T-helper 17 cell (primary cell): ENCODE measurements around the gene SLC9A1. TPM values are rescaled to one million over a fixed set of nuclear protein-coding genes. Genes with fewer than 3 reads are reported as not detected.

Experiments
- ATAC-seq: fragments of 150-1000 bp; cut with Tn5 transposase; 2 replicates; pipeline ENCODE4 v1.10.0; 2021; ENCODE audit warnings: mild to moderate bottlenecking, moderate library complexity
- DNase-seq, 3 donors: peaks; one replicate each; pipeline versions ENCODE4 v3.0.0 to v3.0.0-alpha.2; 2020 to 2021
- H3K9me3 ChIP-seq: one replicate; pipeline ENCODE4 v1.7.0; 2013; ENCODE audit warnings: low read length, mild to moderate bottlenecking; ENCODE audit not compliant: control insufficient read depth, poor library complexity, severe bottlenecking
- H3K27ac Mint-ChIP-seq: one replicate; pipeline ENCODE4 v1.8.0; 2022; ENCODE audit warnings: mild to moderate bottlenecking, moderate library complexity, mixed read lengths
- H3K27me3 Mint-ChIP-seq: one replicate; pipeline ENCODE4 v1.8.0; 2022; ENCODE audit warnings: mixed read lengths
- H3K36me3 Mint-ChIP-seq: one replicate; pipeline ENCODE4 v1.8.0; 2022; ENCODE audit warnings: low read depth, mixed read lengths
- H3K4me1 Mint-ChIP-seq: one replicate; pipeline ENCODE4 v1.8.0; 2022; ENCODE audit warnings: mild to moderate bottlenecking, mixed read lengths
- H3K4me3 Mint-ChIP-seq: one replicate; pipeline ENCODE4 v1.8.0; 2022; ENCODE audit warnings: mild to moderate bottlenecking, moderate library complexity, mixed read lengths
- total RNA-seq, 4 donors: library from RNA in 2 of 4; stranded (reverse) in 2 of 4; gene quantifications; one replicate each; pipeline ENCODE4 v1.2.3 and lab custom pipeline; 2022 to 2026

SLC9A1 gene
- total RNA-seq, 2 donors from 2014 or later: 21.4 to 30.4 TPM

DNA sequence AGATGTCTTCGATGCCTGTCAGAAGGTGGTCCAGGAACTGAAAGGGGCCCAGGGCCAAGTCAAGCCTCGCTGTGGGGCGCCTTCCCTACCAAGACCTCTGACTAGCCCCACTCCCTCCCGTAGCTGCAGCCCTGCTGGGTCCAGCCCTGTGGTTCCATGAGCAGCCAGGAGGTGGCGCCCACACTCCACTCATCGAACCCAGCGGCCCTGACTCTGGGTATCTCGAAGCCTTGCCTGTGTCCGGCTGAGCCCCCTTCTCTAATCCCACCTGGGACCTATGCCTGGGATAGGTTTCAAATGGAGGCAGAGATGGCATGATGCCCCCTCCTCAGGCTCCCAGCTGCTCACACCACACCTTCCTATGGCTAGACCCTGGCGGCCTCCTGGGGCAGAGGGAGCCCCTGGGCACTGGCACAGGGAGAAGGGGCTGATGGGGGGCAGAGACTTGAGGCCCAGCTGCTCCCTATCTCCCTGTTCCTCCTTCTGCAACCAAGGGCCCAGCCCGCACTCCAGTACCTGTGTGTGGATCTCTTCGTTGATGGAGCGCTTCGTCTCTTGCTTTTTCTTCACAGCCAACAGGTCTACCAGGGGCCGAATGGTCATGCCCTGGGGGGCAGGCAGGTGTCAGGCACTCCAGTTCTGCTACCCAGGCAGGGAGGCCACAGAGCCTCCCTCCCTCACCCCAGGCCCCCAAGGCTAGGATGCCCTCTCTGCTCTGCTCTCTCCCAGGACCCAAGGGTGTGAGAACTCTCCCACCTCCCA is 52.0 kb downstream of the SLC9A1 start:
- no peaks in the 10 kb centered on the region for H3K27me3 Mint-ChIP-seq
- H3K27ac Mint-ChIP-seq: peak overlapping the region; percentile 34
- H3K9me3 ChIP-seq: no peaks in the 10 kb centered on the region
- peaks cover 6% of the 10 kb centered on the region for H3K4me1 Mint-ChIP-seq
- peak; percentile 60 to 80 (median 64) for DNase-seq
- H3K36me3 Mint-ChIP-seq: peaks cover 5% of the 10 kb centered on the region
- peak overlapping the region; percentile 55 for H3K4me3 Mint-ChIP-seq
- ATAC-seq: peak; percentile 84

DNA sequence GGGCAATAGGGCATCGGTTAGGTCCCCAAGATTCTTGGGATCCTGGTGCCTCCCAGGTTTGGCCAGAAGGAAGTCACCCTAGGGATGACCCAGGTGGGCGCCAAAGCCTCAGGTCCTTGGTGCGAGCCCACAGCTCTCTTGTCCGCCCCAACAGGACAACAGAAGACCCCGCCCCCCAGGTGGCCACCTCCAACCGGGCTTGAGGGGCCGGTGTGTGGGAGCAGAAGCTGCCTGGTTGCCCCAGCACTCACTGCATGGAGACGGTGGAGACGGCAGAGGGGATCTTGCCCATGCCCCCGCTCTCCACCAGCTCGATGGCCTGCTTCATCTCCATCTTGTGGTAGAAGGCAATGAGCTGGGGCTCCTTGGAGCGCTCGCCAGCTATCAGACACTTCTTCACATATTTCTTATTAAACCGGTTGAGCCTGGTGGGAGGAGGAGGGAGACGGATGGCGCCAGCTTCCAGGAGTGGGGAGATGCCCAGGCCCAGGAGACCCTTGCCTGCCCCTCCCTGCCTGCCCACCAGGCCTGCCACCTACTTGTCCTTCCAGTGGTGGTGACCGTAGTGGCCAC is 52.7 kb downstream of the SLC9A1 start:
- Mint-ChIP-seq H3K27ac (no peak overlapping the region), H3K4me1 (peaks cover 6% of the 10 kb centered on the region), H3K27me3 (no peaks in the 10 kb centered on the region)

DNA sequence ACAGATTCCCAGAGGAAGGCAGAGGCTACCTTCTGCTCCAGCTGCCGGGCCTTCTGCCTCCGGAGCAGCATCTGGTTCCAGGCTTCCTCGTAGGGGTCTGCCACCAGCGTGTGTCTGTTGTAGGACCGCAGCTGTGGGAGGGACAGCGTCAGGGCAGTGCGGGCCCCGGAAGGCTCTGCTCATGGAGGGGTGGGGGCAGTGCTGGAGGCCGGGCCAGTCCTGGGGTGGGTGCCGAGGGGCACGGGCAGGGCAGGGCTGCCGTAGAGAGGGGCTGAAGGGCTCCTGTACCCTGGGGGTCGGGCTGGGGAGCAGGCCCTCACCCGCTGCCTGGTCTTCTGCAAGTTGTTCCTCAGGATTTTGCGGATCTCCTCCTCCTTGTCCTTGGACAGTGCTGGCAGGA is 53.2 kb downstream of the SLC9A1 start:
- DNase-seq: no peak
- peaks cover 6% of the 10 kb centered on the region for H3K4me1 Mint-ChIP-seq
- ATAC-seq: no peak
- no peaks in the 10 kb centered on the region for H3K9me3 ChIP-seq
- H3K36me3 Mint-ChIP-seq: peaks cover 2% of the 10 kb centered on the region
- no peak overlapping the region for H3K27ac Mint-ChIP-seq
- H3K4me3 Mint-ChIP-seq: no peak overlapping the region
- no peaks in the 10 kb centered on the region for H3K27me3 Mint-ChIP-seq

More for the DNA sequence above, 52.7 kb downstream of the SLC9A1 start:
- no peaks in the 10 kb centered on the region for H3K9me3 ChIP-seq
- Mint-ChIP-seq H3K4me3 (no peak overlapping the region), H3K36me3 (peaks cover 4% of the 10 kb centered on the region)
- DNase-seq: no peak
- ATAC-seq: no peak

DNA sequence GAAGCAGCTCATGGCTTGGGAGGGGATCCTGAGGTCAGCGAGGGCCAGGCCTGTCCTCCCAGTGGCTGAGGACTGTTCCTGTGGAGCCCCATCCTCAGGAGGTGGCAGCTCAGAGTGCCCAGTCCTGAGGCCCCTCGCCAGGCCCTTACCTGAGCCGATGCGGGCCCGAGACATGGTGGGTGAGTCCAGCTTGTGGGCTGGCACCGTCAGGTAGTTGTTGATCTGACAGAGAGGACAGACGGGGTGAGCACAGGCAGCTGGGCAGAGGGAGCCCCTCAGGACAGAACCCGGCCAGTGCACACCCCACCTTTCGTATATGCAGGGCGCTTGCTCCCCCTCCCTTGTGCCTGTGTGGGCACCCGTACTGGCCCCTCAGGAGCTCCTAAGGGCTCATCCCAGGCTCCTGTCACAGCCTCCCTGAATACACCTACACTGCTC is 53.9 kb downstream of the SLC9A1 start:
- no peaks in the 10 kb centered on the region for H3K9me3 ChIP-seq
- no peaks in the 10 kb centered on the region for H3K27me3 Mint-ChIP-seq
- peaks cover 6% of the 10 kb centered on the region for H3K4me1 Mint-ChIP-seq
- peaks cover 2% of the 10 kb centered on the region for H3K36me3 Mint-ChIP-seq
- DNase-seq (no peak), ATAC-seq (no peak)
- H3K4me3 Mint-ChIP-seq: no peak overlapping the region
- no peak overlapping the region for H3K27ac Mint-ChIP-seq

DNA sequence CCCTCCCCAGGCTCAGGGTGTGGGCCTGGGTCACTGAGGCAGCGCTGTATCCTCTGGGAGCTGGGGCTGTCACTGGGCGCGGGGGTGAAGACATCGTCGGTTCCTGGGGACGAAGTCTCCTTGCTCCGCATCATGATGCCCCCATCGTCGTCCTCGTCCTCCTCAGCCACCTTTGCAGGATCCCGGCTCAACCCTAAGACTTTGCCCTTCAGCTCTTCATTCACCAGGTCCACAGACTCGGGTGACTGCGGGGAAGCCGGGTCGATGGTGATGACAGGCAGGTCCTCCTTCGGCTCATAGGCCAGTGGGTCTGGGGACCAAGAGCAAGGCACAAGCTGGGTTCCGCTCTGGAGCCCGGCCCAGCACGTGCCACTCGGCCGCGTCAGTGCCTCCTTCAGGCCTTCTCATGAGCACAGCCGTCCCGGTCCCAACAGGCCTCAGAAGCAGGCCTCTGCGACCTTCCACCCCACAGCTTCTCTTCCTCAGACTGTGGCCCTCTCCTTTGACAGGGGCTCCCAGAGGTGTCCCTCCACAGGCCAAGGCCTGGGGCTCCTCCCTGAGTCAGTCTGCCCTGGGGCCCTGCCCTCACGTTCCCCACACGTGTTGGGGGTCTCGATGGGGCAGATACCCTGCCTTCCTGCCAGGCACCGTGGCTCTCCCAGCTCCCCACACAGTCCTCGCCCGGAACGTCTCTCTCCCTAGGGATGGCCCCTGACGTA is 54.4 kb downstream of the SLC9A1 start:
- Mint-ChIP-seq H3K4me3 (no peak overlapping the region), H3K4me1 (peaks cover 6% of the 10 kb centered on the region), H3K27ac (no peak overlapping the region), H3K36me3 (no peaks in the 10 kb centered on the region), H3K27me3 (no peaks in the 10 kb centered on the region)
- H3K9me3 ChIP-seq: no peaks in the 10 kb centered on the region
- ATAC-seq: no peak
- no peak for DNase-seq

DNA sequence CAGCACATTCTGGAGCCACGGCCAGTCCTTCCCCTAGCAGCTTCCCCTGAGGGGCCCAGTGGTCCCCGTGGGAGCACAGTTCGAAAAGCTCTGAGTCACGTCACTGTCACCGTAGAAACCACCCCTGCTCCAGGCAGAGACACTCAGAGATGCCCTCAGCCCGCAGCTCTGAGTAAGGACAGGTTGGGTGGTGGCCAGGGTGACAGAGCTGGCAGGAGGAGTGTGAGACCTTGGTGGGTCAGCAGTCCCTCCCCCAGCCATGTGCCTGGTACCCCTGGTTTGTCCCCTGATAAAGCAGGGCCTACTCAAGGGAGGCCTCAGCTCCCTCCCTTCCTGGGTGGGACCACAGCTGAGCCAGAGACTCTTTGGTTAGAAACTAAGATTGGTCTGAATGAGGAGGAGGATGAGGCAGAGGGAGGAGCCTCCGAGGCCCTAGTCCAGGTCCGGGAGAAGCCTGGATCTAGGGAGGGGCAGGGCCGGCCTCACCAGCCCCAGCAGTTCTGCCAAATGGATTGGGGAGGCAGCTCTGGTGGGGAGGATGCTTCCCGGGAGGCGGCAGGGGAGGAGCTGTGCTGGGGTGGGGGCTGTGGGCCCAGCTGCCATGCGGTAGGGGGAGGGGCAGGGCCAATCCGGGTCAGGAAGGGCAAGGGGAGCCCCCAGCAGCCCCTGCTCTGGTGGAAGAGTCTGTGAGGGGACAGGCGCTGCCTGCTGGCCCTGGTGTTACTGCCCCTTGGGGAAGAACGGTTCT is 55.2 kb downstream of the SLC9A1 start:
- H3K27me3 Mint-ChIP-seq: no peaks in the 10 kb centered on the region
- DNase-seq (no peak), ATAC-seq (peak; percentile 24)
- H3K9me3 ChIP-seq: no peaks in the 10 kb centered on the region
- H3K4me3 Mint-ChIP-seq: no peak overlapping the region
- no peaks in the 10 kb centered on the region for H3K36me3 Mint-ChIP-seq
- peak overlapping the region; percentile 80 for H3K27ac Mint-ChIP-seq
- peaks cover 6% of the 10 kb centered on the region for H3K4me1 Mint-ChIP-seq

DNA sequence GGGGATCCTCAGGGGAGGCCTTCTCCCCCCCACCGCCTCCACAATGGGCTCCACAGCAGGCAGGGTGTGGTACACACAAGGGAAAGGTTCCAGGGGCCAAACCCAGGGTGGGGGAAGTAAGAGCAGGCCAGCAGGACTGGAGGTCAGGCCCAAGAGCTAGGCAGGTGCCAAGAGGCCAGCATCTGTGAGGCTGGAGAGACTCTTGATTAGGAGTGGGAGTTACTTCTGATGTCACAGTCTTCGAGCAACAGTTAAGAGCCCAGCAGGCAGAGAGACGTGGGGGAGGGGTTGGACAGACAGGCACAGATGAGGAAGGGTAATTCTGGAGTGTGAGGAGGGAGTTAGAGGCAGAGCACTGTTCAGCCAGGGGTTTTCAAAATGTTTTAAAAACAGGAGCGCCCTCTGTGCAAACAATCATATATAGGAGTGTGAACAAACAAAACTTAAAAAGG is 55.8 kb downstream of the SLC9A1 start:
- H3K9me3 ChIP-seq: no peaks in the 10 kb centered on the region
- ATAC-seq: no peak
- Mint-ChIP-seq H3K36me3 (no peaks in the 10 kb centered on the region), H3K27me3 (no peaks in the 10 kb centered on the region), H3K4me3 (no peak overlapping the region), H3K27ac (peak overlapping the region; percentile 80), H3K4me1 (peaks cover 6% of the 10 kb centered on the region)
- DNase-seq: no peak

DNA sequence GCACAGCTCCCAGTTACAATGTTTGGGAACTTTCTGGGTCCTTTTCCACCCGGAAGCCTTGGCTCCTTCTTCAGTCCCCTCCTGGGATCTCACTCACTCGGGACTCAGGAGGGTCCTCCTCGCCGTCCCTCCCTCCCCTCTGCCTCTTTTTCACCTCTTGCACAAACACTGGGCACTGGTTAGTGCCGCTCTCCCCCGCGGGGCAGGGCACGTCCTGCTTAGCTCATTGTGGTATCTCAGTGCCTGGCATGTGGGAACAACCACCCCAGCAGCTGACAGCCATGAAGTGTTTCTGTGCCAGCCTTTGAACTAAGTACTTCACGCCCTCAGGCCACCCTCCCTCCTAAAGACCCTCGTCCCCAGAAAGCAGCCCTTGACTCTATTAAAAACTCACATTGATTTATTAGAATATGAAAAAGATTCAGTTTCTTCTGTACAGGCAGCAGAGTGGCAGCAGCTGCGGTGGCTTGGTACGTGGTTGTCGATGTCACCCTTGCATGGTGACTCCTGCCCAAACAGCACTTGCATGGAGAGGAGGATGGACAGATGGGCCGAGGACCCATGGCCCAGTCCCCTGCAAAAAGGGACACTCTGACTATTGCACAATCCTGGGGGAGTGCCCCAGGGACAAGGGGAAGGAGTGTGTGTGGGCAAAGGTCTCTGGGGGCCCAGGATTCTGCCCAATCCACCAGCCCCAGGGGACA is 56.3 kb downstream of the SLC9A1 start:
- H3K27ac Mint-ChIP-seq: peak overlapping the region; percentile 80
- H3K36me3 Mint-ChIP-seq: no peaks in the 10 kb centered on the region
- DNase-seq (no peak), ATAC-seq (no peak)
- H3K4me3 Mint-ChIP-seq: peak overlapping the region; percentile 49
- no peaks in the 10 kb centered on the region for H3K27me3 Mint-ChIP-seq
- H3K4me1 Mint-ChIP-seq: peaks cover 6% of the 10 kb centered on the region
- H3K9me3 ChIP-seq: no peaks in the 10 kb centered on the region

DNA sequence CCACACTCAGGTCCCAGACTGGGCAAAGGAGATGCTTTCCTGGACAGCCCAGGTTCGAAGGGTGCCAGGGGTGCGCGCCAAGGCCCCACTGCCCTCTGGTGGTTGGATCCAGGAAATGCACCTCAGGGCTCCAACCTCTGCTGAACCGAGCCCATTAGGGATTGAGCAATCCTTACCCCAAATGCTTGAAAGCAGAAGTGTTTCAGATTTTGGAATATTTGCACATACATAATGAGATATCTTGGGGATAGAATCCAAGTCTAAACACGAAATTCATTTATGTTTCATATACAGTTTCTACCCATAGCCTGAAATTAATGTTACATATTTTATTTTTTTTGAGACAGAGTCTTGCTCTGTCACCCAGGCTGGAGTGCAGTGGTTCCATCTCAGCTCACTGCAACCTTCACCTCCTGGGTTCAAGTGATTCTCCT is 57.4 kb downstream of the SLC9A1 start:
- Mint-ChIP-seq H3K27ac (no peak overlapping the region), H3K4me3 (no peak overlapping the region), H3K36me3 (no peaks in the 10 kb centered on the region), H3K27me3 (no peaks in the 10 kb centered on the region), H3K4me1 (peaks cover 4% of the 10 kb centered on the region)
- DNase-seq: peak; percentile 47 to 66 (median 56)
- no peaks in the 10 kb centered on the region for H3K9me3 ChIP-seq
- ATAC-seq: peak; percentile 90

DNA sequence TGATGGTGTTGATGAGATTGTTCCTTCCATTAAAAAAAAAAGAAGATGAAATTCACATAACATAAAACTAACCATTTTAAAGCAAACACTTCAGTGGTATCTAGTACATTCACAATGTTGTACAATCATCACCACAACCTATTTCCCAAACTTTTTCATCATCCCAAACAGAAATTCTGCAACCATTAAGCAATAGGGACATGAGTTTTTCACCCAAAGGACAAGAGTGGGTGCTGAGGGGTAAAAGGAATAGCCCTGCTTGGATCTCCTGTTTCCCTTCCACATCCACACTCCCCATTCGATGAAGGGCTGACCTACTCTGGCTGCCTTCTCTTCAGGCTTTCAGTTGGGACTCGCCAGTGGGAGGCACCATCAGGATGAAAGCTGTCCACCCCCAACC is 59.3 kb downstream of the SLC9A1 start:
- H3K36me3 Mint-ChIP-seq: no peaks in the 10 kb centered on the region
- H3K27me3 Mint-ChIP-seq: peaks cover 5% of the 10 kb centered on the region
- ATAC-seq (no peak), DNase-seq (no peak)
- no peaks in the 10 kb centered on the region for H3K9me3 ChIP-seq
- H3K4me1 Mint-ChIP-seq: peaks cover 4% of the 10 kb centered on the region
- H3K4me3 Mint-ChIP-seq: no peak overlapping the region
- H3K27ac Mint-ChIP-seq: no peak overlapping the region

DNA sequence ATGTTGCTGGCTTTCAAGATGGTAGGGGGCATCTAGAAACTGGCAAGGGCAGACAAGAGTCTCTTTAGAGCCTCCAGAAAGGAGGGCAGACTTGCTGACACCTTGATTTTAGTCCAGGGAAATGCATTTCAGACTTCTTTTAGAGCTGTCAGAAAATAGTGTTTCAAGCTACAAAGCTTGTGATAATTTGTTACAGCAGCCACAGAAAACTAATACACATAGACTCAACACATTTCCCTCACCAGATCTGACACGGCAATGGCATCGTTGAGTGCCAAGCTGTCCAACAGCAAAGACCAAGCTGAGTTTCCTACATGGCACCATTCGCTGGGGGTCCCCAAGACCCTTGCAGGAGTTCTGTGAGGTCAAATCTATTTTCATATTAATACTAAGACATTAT is 62.0 kb downstream of the SLC9A1 start:
- H3K4me1 Mint-ChIP-seq: no peaks in the 10 kb centered on the region
- no peak for DNase-seq
- no peaks in the 10 kb centered on the region for H3K9me3 ChIP-seq
- no peaks in the 10 kb centered on the region for H3K36me3 Mint-ChIP-seq
- peaks cover 11% of the 10 kb centered on the region for H3K27me3 Mint-ChIP-seq
- no peak overlapping the region for H3K27ac Mint-ChIP-seq
- no peak overlapping the region for H3K4me3 Mint-ChIP-seq
- ATAC-seq: no peak

DNA sequence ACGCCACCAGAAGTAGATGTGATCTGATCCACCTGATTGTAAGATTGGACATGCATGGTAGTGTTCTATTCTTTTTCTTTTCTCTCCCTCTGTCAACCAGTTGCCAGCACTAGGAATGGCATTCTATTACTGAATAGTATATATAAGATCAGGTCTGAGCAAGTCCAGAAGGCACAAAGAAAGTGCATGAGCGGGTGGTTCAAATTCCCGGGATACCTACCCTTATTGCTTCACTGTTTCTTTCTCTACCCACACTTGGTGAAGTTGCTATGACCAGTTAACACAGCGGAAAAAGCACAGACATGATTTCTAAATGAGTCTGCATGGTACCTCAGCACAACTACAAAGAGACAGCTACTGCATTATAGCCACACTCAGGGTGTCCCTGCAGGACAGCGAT is 64.0 kb downstream of the SLC9A1 start:
- H3K27me3 Mint-ChIP-seq: peaks cover 17% of the 10 kb centered on the region
- DNase-seq: no peak
- ATAC-seq: no peak
- no peak overlapping the region for H3K27ac Mint-ChIP-seq
- H3K36me3 Mint-ChIP-seq: no peaks in the 10 kb centered on the region
- peaks cover 3% of the 10 kb centered on the region for H3K4me1 Mint-ChIP-seq
- no peak overlapping the region for H3K4me3 Mint-ChIP-seq
- H3K9me3 ChIP-seq: no peaks in the 10 kb centered on the region
